DND-41 (cell line): ENCODE results near the gene CYB5R3.

ENCODE experiments used
- ATAC-seq: fragments of 200-7000 bp; cut with Tn5 transposase; 3 replicates; pipeline ENCODE4 v1.9.1; 2021; ENCODE audit warnings: low read depth; ENCODE audit not compliant: insufficient read depth
- DNase-seq: peaks from one replicate; pipeline ENCODE4 v3.0.0-alpha.2; 2020
- H2AFZ ChIP-seq: 2 replicates; pipeline ENCODE4 v1.6.0; 2012; ENCODE audit warnings: low read depth, low read length
- H3K27ac ChIP-seq: 2 replicates; pipeline ENCODE4 v1.5.1; 2012; ENCODE audit warnings: low read length, inconsistent platforms
- H3K27me3 ChIP-seq: fragments of 200-600 bp; sonication (generic); 2 replicates; pipeline ENCODE4 v1.6.0; 2012; ENCODE audit warnings: low read length, mild to moderate bottlenecking, inconsistent platforms; ENCODE audit not compliant: insufficient read depth, poor library complexity
- H3K36me3 ChIP-seq: 2 replicates; pipeline ENCODE4 v1.5.1; 2012; ENCODE audit warnings: low read length, inconsistent platforms; ENCODE audit not compliant: insufficient read depth
- H3K4me1 ChIP-seq: 2 replicates; pipeline ENCODE4 v1.5.1; 2012; ENCODE audit warnings: mild to moderate bottlenecking, low read length; ENCODE audit not compliant: insufficient read depth
- H3K4me2 ChIP-seq: 2 replicates; pipeline ENCODE4 v1.6.0; 2012; ENCODE audit warnings: mild to moderate bottlenecking, moderate library complexity, low read length, inconsistent platforms; ENCODE audit not compliant: insufficient read depth
- H3K4me3 ChIP-seq, 2 experiments: fragments of 200-600 bp in 1 of 2; shearing (Covaris generic) in 1 of 2; 2 replicates each; pipeline ENCODE4 v1.5.1; 2012 to 2016; ENCODE audit warnings: inconsistent platforms in 2 of 2, low read length in 2 of 2, mild to moderate bottlenecking in 2 of 2, low read depth in 1 of 2, moderate library complexity in 1 of 2
- H3K79me2 ChIP-seq: 2 replicates; pipeline ENCODE4 v1.6.0; 2012; ENCODE audit warnings: low read length, inconsistent platforms; ENCODE audit not compliant: insufficient read depth
- H3K9ac ChIP-seq: 2 replicates; pipeline ENCODE4 v1.6.0; 2012; ENCODE audit warnings: low read depth, mild to moderate bottlenecking, inconsistent platforms, low read length, moderate library complexity
- H3K9me3 ChIP-seq: 2 replicates; pipeline ENCODE4 v1.5.1; 2012; ENCODE audit warnings: low read length, moderate library complexity, mild to moderate bottlenecking, inconsistent platforms; ENCODE audit not compliant: insufficient read depth, severe bottlenecking
- H4K20me1 ChIP-seq: 2 replicates; pipeline ENCODE4 v1.6.0; 2012; ENCODE audit warnings: low read length; ENCODE audit not compliant: insufficient read depth
- CTCF ChIP-seq: IDR thresholded peaks from 2 replicates; pipeline ENCODE4 v1.5.1; 2012; ENCODE audit warnings: borderline replicate concordance, low read length, moderate library complexity, mild to moderate bottlenecking; ENCODE audit not compliant: poor library complexity, severe bottlenecking; ENCODE audit errors: extremely low read depth
- EZH2 ChIP-seq: IDR thresholded peaks from 3 replicates; pipeline ENCODE4 v1.6.1; 2012; ENCODE audit warnings: borderline replicate concordance, low read depth, mild to moderate bottlenecking, moderate library complexity, low read length, inconsistent platforms; ENCODE audit not compliant: severe bottlenecking

Gene CYB5R3

DNA sequence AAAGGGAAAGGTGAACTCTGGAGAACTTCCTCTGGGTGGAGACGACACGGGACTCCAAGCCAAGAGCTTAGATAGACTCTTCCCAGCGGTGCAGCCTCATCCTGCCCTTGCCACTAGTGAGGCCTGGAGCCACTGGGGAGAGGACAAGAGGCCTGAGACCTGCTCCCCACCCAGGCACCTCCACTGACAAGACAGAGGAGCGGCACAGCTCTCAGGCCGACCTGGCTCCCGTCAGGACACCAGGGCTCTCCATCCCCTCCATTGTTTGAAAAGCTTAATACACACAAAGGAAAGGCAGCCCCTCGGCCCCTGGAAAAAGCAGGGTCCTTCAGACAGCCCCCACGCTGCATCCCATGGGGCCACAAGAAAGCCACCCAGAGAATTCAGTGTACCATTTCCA lies 64.1 kb downstream of the CYB5R3 start:
- Histone ChIP-seq H3K9me3 (no peaks in the 10 kb centered on the region), H3K79me2 (peaks cover 18% of the 10 kb centered on the region), H3K4me2 (no peak overlapping the region), H2AFZ (no peak overlapping the region), H3K36me3 (peaks cover 68% of the 10 kb centered on the region), H3K4me1 (peaks cover 17% of the 10 kb centered on the region), H4K20me1 (peaks cover under 1% of the 10 kb centered on the region; the same call in 1 of the 2 replicates), H3K27me3 (no peaks in the 10 kb centered on the region), H3K9ac (no peak overlapping the region), H3K4me3 (no peak overlapping the region), H3K27ac (no peak overlapping the region)
- no peak for DNase-seq
- no peak for ATAC-seq
- TF ChIP-seq CTCF (no peak), EZH2 (no peak)

DNA sequence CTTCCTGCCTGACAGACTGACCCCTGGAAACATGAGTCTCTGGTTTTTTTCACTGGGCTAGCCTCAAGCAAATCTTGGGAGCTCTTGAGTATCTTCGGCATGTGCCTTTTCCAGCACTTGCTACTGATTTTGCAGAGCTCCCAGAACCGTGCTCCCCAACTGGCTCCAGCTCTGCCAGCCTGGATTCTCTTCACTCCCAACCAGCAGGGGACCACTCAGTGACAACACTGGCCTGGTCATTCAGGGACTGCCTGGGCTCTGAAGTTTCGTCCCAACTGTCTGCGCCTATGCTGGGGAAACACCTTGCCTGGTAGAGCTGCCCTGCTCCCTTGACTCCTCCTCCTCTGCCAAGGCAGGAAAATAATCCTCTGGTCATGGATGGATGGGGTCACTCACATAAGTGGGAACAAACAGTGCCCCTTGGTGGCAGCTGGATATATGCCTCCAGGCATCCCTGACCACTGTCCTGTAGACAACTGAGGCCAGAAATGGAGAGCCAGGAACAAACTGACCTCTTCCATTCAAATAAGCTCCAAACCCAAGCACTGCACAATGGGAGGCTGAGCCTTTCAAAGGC lies 64.7 kb downstream of the CYB5R3 start:
- peaks cover 68% of the 10 kb centered on the region for H3K36me3 ChIP-seq
- peaks cover 23% of the 10 kb centered on the region for H3K4me1 ChIP-seq
- no peak for DNase-seq

GRCh38 chr22:42582987-42583386 lies 66.2 kb downstream of the CYB5R3 start:
- no peaks in the 10 kb centered on the region for H3K9me3 ChIP-seq
- H3K4me1 ChIP-seq = peaks cover 23% of the 10 kb centered on the region
- H3K79me2 ChIP-seq = peaks cover 31% of the 10 kb centered on the region
- H4K20me1 ChIP-seq = peaks cover 10% of the 10 kb centered on the region; the same call in 1 of the 2 replicates
- H3K36me3 ChIP-seq = peaks cover 65% of the 10 kb centered on the region
- ATAC-seq (no peak), DNase-seq (no peak)
- H2AFZ ChIP-seq = no peak overlapping the region
- H3K27ac ChIP-seq = no peak overlapping the region
- no peak overlapping the region for H3K9ac ChIP-seq
- H3K4me2 ChIP-seq = no peak overlapping the region
- TF ChIP-seq EZH2 = no peak
- no peak for TF ChIP-seq CTCF
- no peak overlapping the region for H3K4me3 ChIP-seq
- no peaks in the 10 kb centered on the region for H3K27me3 ChIP-seq

More for the DNA sequence above, 64.7 kb downstream of the CYB5R3 start:
- Histone ChIP-seq H3K9ac (no peak overlapping the region), H3K4me3 (no peak overlapping the region), H3K27me3 (no peaks in the 10 kb centered on the region), H4K20me1 (peaks cover 5% of the 10 kb centered on the region; the same call in 1 of the 2 replicates), H3K79me2 (peaks cover 23% of the 10 kb centered on the region), H3K27ac (no peak overlapping the region), H3K4me2 (no peak overlapping the region), H3K9me3 (no peaks in the 10 kb centered on the region), H2AFZ (no peak overlapping the region)
- no peak for ATAC-seq
- TF ChIP-seq EZH2 (no peak), CTCF (no peak)
